ENCODE results near the gene FAM162A.

DNA sequence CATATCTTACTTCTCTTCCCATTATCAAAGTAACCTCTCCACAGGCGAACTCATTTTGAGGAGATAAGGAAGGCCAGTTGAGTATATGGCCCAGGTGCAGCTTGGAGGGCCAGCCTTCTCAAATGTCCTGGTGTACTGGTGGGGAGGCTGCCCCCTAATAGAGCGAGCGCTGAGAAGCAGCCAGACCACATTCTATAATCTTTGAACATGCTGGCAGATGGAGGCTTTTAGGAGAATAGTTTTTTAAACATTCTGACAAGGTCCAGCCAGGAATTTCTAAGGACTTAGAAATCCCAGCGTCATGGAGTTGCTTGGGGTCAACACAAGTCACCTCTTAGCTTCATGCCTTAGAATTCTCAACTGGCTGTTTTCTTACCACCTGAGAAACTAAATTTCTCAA, 26.1 kb downstream of the FAM162A start:
- no peak for TF ChIP-seq ZNF121 (CRISPR knock-in tag; IDR thresholded peaks at IDR 0.05)
- TF ChIP-seq ZNF232 (CRISPR knock-in tag; IDR thresholded peaks at IDR 0.05) = no peak

All from WTC11 (cell line).